NOMO-1 treated with DMSO at 0.1 percent for 48 hours (cell line): ENCODE measurements around the gene GABBR2.
A peak's percentile ranks its signal among the peaks of the same experiment; 100 is the strongest.

Source experiments
- DNase-seq: peaks from one replicate; lab custom pipeline; 2025; ENCODE audit not compliant: unreplicated experiment; lab: John Stamatoyannopoulos, UW

GABBR2 gene

DNA sequence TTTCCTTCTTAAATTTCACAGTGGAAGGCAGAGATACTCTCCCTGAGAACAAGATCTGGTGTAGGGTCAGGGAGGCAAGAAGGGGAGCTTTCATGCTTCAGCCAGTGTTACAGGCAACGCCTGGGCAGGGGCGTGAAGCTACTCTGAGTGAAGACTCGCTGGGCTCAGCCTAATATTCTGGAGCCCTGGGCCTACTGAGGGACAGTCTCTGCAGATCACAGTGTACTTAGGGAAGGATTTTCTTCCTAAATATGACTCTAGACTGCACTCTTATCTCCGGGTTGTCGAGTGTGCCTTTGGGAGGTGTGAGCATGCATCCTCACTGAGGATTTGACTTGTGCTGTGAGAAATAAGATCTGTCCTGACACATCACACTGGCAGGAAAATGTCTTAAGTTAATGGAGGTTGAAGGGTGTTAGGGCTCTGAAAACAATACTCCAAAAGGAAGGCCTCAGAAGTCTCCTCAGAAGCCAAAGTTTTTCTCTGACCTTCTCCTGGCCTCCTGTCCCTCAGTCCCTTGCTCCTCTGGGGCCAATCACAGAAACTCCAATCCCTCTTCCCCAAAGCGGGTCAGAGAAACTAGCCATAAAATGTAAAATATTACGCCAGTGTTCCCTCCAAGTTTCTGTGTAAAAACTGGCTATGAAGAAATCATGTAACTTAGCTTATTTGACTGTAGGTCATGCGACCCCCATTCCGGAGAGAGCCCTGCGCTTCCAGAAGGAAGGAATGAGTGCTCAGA, 296.5 kb downstream of the GABBR2 start:
- DNase-seq, result no peak

DNA sequence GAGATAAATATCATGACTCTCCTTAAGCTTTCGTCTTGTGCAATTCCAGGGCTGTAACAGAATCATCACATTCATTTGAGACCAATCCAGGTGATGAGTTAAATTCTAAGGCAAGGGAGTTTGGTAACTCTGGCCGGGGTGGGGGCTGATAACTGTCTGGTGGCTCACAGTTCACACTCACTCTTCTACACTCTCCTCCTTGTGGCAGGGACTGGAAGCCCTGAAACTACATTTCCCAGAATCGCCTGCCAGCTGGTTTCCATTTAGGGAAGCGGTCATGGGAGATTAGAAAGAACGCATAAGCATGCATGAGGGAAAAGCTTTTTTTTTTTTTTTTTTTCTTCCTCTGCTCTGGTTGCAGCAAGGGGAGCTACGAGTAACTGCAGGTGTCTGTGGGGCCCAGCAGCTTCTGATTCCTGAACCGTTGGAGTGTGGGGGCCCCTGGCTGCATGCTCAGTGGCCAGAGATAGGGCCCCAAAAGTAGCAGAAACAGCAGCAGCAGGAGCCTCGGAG, 298.5 kb downstream of the GABBR2 start:
- peak; percentile 34 for DNase-seq

DNA sequence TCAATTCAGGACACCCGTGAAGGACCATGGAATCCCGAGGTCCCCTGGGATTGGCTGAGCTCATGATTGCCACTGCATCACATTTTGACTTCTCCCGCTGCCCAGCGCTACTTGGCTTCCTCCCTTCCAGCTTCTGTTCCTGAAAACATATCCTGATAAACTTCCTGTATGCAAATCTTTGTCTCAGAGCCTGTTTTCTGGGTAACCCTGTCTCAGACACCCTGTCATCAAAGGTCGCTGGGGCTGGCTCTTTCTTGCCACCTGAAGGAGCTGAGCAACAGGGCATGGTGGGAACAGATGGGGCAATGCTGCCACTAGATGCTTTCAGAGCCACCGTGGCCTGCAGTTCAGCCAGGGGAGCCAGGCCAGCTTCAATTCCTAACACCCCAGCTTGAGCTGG, 299.0 kb downstream of the GABBR2 start:
- no peak for DNase-seq

DNA sequence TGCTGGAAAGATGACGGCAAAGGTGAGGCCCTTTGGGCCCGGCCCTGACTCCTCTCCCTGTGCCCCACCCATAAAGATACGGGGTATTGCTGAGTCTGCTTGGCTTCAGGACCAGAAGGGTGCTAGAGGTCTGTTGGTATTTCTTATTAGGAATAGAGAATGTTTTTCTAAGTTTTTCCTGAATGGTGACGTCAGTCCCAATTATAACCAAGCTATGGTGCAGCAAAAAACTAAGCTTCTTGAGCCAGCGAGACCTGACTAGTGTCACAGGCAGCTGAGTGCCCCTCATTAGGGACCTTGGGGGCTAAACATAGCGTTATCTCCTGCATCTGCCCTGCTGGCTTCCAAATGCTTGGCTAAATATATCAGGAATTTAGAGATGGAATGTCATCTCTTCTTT, 302.3 kb downstream of the GABBR2 start:
- no peak for DNase-seq

DNA sequence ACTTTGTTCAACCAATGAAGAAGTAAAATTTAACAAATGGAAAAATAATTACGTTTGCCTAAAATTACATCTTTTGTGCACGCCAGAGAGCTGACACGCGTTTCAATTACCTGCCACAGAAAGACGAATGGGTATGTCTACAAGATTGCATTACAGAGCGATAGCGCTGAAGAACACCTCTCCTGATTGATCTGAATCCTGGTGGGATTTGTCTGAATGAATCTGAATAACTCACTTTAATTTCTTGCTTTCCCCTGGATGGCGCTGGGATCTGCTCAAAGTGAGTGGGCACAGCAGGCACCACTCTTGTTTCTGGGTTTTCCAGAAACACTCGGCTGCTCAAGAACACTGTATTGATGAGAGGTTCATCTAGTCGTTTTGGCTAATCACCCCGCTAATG, 304.5 kb downstream of the GABBR2 start:
- DNase-seq, result no peak

DNA sequence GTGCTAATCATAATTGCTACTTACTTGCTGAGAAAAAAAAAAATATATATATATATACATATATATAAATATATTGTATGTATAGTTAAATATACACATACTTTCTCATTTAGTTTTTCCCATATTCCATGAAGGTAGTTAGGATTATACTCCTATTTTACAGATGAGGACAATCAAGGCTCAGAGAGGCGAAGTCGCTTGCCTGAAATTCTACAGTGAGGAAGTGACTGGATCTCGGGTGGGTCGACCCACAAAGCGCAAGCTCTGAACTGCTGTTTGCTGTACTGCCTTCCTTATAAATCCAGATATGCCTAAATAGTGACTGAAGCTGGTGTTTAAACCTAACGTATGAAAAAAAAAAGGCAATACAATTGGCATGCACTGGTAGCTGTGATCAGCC, 305.0 kb downstream of the GABBR2 start:
- no peak for DNase-seq

DNA sequence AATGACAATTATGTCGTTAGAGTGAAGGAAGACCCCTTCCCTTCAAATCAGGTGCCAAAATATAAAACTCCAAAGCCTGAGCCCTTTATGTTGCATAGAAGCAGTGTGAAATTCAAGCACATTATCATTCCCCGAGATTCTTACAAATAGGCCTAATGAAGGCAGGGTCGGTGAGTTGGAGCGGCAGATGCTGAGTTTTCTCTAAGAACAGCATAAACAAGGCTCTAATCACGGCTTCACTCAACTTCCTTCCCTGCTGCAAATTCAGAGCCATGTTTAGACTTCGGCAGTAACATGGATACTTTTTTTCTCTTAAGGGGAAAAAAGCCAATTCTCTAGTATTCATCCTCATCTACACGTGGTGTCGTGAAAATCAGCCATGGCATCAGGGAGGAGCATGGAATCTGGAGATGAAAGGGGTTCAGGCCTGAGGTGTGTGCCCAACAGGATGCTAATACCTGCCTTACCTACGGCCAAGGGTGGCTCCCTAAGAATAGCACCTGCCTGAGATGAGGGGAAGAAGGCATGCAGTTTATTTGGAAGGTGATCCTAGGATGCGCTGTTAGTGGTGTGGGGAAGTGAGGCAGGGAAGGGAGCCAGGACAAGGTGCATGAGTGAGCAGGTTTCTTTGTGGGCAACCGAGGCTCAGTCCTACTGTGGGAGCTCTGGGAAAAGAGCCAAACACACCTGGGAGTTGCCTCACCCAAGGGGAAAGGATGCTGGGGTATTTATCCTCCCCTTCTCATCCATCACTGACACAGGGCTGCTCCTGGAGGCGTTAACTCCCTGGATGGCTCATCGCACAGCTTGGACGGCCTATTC, 306.5 kb downstream of the GABBR2 start:
- no peak for DNase-seq

DNA sequence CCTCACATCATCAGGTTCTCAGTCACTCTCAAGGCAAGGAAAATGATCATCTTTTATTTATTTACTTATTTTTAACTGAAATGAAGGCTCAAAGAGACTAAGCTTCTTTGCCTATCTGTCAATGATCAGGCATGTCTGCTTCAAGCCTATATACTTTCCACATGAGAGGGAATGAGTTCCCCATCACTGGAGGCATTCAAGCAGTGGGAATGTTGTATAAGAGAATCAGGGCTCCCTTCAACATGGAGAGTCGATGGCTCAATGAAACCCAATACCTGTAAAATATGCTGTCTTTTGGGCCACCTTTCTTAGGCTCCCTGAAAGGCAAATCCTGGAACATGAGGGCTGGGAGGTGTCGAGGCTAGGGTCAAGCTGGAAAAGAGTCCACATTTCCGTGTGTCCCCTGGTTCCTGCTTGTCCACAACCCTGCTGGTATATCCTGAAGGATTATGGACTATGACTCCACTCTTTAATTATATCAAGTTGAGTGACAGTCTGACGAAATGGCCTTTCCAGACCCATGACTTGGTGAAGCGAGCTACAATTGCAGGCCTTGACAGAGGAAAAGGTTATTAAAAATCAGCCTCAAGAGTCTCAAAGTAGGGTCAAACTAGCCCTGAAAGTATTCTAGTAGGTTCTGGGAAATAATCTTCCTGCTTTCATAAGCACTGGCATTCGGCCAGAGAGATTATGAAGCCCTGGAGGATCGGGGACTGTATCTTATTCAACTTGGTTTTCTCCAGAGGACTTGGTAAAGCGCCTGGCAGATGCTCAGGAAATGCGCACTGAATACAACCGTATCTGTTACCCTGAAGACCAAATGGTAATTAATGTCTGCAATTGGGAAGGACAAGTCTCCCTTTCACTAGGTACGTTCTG, 307.4 kb downstream of the GABBR2 start:
- no peak for DNase-seq

DNA sequence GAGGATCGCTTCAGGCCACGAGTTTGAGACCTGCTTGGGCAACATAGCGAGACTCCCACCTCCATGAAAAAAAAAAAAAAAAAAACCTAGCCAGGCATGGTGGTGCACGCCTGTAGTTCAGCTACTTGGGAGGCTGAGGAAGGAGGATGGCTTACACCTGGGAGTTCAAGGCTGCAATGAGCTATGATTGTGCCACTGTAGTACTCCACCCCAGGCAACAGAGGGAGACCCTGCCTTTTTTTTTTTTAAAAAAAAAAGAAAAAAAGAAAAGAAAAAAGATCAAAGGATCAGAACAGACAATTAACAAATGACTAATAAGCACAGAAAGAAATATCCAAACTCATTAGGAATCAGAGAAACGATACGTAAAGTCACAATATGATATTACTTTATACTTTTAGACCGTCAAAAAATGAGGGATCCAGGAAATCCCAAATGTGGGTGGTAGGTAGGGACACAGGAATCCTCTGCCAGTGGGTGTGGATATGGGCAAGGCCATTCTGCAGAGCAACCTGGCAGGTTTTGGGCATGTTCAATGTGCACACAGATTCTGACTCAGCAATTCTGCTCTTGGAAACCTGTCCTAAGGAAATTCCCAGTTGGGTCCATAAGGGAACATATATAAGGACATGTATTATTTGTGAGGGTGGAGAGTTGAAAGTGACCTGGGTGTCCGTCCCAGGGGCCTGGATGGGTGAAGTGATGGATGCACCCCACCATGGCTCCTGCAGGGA, 308.6 kb downstream of the GABBR2 start:
- DNase-seq, result no peak

DNA sequence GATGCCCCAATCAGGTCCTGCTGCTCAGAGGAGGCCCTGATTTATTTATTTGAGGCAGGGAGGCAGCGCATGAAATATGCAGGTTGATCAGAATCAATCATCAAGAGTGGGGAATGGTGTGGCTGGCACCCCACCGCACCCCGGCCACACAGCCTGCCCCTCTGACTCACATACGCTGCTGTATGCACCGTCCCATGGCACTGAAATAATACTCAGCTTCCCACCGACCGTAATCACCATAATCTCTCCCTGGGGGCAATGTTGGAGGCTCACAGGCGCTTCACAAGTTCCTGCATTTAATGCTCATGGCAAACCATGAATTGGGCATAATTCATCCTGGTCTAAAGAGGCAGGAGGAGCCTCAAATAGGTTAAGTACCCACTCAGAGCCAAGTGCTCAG, 312.1 kb downstream of the GABBR2 start:
- DNase-seq, result no peak

DNA sequence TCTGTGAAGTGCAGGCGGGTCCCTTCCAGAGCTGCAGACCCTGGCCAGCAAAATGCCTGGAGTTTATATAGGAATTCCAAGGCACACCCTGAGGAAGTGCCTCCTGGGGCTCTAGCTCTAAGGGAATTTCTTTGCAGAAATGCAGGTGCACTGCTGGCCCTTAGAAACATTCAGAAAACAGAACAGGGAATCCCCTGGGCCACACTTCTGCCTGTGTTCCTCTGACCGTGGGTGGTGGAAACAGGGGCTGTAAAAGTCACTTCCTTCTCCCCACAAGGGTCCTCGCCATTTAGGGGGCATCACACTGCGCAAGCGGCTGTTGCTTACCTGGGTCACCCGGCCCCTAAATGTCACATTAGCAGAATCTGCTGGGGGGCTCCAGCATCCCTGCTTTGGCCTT, 312.5 kb downstream of the GABBR2 start:
- DNase-seq, result no peak

DNA sequence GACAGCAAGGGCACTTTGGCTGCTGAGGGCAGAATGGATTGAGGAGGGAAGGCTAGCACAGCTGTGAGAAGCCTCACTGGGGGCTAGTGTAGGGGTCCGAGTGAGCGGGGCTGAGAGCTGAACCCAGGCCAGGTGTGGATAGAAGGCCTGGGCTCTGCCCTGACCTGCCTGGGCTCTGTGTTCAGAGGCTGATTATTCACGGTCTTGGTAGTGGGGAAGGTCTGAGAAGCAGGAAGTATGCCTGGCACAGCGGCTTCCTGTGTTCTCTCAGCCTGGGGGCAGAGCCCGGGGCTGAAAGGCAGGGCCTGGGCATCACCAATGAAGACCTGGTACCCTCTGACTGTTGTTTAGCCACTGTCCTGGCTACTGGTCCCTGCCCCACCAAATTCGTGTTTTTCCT, 316.9 kb downstream of the GABBR2 start:
- DNase-seq, result no peak

DNA sequence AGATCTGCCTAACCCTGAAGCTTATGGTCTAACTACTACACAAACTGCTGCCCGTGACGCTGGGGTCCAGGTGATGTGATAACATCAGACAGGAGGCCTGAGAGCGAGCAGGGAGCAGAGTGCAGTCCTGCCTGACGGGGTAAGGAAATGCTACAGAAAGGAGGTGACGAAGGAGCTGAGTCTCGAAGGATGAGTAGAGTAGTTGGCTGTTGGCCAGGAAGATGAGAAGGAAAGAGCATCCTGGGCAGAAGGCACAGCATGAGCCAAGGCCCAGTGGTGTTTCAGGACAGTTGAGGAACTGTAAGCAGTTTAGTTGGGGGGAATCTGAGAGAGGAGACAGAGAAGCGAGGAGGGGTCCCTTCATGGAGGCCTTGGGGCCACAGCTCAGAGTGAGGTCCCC, 317.3 kb downstream of the GABBR2 start:
- DNase-seq, result no peak

DNA sequence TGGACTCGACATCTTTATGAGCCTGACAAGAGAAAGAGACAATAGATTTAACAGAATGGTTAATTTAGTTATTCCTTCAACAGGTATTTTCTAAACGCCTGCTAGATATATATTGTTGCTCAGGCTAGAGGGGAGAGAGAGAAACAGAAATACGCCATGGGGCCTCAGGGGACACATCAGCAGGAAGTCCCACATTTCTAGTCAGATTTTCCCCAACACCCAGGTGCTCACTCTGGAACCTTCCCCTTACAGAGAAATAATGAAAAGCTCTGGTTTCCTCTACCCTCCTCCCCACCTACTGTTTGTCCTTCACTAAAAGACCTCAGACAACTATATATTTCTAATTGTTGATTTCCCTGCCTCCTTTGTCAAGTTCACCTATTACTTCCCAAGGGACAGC, 323.0 kb downstream of the GABBR2 start:
- no peak for DNase-seq

DNA sequence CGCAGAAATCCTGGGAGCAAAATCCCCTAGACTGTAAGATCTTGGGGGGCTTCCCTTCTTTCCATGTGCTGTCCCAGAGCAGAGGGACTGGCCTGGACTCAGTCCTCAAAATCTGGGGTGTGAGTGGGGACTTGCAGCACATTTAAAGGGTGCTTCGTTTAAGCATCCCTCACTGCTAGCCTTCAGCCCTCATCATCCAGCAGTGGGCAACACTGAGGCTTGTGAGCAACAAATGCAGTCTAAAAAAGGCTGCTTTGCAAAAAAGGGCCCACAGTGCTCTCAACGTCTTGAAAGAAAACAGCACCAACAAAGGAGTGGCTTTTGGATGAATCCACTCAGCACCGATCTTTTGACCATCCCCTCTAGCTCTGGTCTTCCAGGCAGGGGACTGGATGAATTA, 325.0 kb downstream of the GABBR2 start:
- DNase-seq, result no peak

DNA sequence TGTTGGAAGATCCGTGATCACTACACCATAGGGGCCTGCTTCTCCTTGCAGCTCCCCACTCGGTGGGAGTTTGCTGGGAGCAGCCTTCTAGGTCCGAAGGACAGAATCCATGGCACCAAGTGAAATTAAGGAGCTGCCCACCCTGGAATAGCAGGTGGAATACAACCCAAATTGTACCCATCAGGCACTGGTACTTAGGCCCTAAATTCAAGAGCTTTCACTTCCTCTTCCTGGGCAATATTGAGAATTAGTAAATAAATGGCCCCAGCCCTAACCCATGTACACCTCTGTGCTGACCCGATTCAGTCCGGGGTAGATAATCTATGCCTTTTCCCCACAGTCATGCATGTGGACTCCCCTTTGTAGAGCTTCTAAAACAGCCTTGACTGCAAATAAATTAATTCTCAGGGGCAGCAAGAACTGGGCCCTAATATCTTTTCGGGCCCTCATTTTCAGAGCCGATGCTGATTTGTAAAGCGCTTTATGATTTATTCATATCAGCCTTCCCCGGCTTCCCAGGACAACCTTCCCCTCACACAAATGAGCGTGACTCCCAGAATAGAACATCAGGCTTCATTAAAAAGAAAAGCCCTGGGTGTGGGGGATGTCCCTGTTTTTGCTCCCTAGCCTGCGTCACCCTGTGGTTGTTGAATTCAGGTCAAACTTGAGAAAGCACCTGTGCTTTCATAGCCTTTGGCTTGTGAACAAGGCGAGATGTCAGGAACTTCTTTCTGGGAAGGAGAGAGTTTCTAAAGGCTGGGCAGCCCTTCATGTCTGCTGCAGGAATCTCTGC, 327.2 kb downstream of the GABBR2 start:
- peak; percentile 42 for DNase-seq

DNA sequence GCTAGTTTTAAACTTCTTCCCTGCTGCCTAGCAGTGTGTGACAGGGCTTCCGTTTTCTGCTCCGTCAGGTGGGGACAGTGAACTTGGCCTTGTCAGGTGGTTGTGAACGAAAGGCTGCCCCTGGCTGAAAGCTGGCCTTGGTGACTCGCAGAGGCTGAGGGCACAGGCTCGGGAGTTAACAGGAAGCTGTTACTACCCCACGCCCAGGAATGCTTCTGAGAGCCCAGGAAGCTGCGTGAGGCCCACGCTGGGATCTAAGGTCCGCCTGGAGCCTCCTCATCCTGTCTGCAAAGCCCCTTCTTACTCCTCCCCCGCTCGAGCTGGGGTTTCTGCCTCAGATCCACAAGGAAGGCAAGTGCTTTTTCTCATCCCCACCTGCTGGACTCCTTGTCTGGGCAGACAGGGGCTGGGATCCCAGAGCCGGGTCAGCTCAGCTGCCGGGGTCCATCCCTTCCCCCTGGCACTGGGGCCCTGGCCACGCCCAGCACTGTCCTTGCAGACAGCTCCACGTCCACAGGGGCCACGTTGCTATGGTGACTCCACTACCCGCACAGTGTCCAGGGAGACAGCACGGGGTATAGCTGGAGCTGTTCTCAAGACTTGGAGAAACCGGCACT, 328.6 kb downstream of the GABBR2 start:
- no peak for DNase-seq

DNA sequence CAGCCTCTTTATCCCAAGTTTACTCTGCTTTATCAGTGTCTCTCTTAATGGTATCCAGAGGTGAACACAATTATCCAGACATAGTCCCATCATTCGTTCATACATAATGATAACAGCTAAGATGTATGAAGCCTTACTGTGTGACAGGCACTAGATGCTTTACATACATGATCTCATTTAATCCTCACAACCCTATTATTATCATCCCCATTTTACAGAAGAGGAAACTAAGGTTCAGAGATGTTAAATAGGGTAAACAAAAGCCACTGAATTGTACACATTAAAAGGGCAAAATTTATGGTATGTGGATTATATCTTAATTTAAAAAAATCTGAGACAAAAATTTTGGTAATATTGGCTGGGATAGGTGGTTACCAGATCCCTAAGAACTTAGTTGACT, 329.2 kb downstream of the GABBR2 start:
- DNase-seq, result no peak

DNA sequence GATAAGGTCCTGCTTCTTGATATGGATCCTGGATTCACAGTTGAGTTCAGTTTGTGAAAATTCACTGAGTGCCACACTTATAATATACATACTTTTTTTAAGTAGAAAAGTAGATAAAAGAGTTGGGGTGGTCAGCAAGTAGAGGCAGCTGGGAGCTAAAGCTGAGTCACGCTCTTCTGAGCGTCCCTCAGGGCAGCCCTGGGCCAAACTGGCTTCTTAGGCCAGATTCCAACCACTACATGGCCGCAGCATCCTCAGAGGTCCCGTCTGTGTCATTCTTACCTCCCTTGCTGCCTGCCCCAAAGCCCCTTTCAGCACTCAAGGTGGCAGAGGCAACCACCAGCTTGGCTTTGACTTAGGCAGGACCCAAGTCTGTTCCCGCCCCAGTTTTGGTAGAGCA, 329.9 kb downstream of the GABBR2 start:
- no peak for DNase-seq
